AG04449 (cell line): ENCODE results near the gene GABRD.

Experiments
- CTCF ChIA-PET: fragments of 350-600 bp; formaldehyde crosslinking; extraction: SDS; loops from one replicate; lab custom pipeline; 2021; ENCODE audit warnings: antibody characterized with exemption; lab: Yijun Ruan, JAX
- POLR2A ChIA-PET: fragments of 400-600, 350-600 bp; formaldehyde crosslinking; extraction: SDS; loops from one replicate; lab custom pipeline; 2020; ENCODE audit warnings: antibody characterized with exemption, inconsistent platforms; lab: Yijun Ruan, JAX
- DNase-seq: peaks from one replicate; pipeline ENCODE4 v3.0.0-alpha.2; 2010; ENCODE audit warnings: low read depth, low spot score
- H3K4me3 ChIP-seq: 2 replicates; pipeline ENCODE4 v1.5.1; 2011; ENCODE audit warnings: low read depth, mild to moderate bottlenecking, control low read depth, low read length
- CTCF ChIP-seq: IDR thresholded peaks from one replicate; pipeline ENCODE4 v1.5.1; 2011; ENCODE audit warnings: mild to moderate bottlenecking, moderate library complexity, low read length, control low read depth, inconsistent platforms; ENCODE audit not compliant: insufficient read depth; ENCODE audit errors: missing control alignments

The GABRD gene

DNA sequence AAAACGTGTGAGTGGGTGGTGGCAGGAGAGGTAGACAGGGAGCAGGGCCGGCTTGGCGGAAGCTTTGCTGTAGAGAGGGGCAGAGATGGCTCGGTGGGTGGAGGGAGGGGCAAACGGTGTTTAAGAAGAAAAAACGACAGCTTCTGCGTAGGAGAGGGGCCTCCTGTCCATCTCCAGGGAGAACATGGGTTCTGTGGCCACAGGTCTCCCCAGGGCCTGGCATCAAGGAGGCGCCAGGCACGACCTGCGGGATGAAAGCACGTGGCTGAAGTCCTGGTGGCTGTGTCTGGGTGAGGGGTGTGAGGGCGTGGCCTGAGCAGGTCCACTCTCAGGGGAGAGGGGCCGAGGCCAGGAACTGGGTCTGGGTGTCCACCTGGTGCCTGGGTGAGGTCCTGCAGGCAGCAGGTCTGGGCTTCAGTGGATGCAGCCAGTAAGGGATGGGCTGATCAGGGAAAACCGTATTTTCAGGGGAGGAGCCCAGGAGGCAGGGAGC is 30.1 kb downstream of the GABRD start:
- peak; percentile 7 for TF ChIP-seq CTCF
- H3K4me3 ChIP-seq = no peak overlapping the region
- CTCF ChIA-PET = interaction anchor here (1.4 kb wide), 1 partner anchor 10 kb away, joined by 5 read pairs; no protein-coding TSS in a partner anchor
- no peak for DNase-seq
- POLR2A ChIA-PET = no interaction called here

DNA sequence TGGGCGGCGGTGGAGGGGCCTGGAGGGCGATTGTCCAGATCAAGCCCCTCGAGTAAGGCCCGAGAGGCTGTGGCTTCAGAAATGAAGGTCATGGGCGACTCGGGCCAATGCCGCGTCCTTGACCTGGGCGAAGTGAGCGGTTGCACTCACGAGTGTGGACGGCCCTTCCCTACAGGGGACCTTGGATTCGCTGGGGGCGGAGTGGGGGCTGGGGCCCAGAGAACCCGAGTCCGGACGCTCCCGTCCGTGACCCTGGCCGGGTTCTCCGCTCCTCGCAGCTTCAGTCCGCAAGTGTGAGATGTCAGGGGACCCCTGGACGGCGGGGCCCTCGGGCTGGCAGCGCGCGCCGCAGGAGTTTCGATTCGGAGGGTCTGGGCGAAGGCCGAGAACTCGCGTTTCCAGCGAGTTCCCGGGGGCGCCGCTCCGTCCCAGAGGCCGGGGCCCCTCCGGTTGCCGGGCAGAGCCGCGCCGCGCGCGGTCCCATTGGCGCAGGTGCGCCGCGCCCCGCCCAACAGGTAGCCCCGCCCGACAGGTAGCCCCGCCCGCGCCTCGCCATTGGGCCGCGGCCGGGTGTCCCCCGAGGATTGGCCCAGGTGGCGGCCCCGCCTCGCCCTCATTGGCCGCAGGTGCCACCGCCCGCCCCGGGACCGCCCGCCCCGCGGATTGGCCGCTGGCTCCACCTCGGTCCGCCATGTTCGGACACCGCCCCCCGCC is 30.7 kb downstream of the GABRD start, which contains the start of gene PRKCZ:
PRKCZ (plus strand) TSS at position 694 of the 714 bp plus-strand sequence. CDS start 220 bp downstream, outside the sequence.
- POLR2A ChIA-PET = no interaction called here
- CTCF ChIA-PET = no interaction called here
- no peak for TF ChIP-seq CTCF
- peak within 1 kb of the TSS; percentile 15 for H3K4me3 ChIP-seq
- DNase-seq = no peak

- TF ChIP-seq CTCF = no peak
- H3K4me3 ChIP-seq = no peak overlapping the region
- CTCF ChIA-PET = no interaction called here
- no peak for DNase-seq
- POLR2A ChIA-PET = no interaction called here
These were observed 31.3 kb downstream of the GABRD start for GRCh38 chr1:2050461-2050792.

DNA sequence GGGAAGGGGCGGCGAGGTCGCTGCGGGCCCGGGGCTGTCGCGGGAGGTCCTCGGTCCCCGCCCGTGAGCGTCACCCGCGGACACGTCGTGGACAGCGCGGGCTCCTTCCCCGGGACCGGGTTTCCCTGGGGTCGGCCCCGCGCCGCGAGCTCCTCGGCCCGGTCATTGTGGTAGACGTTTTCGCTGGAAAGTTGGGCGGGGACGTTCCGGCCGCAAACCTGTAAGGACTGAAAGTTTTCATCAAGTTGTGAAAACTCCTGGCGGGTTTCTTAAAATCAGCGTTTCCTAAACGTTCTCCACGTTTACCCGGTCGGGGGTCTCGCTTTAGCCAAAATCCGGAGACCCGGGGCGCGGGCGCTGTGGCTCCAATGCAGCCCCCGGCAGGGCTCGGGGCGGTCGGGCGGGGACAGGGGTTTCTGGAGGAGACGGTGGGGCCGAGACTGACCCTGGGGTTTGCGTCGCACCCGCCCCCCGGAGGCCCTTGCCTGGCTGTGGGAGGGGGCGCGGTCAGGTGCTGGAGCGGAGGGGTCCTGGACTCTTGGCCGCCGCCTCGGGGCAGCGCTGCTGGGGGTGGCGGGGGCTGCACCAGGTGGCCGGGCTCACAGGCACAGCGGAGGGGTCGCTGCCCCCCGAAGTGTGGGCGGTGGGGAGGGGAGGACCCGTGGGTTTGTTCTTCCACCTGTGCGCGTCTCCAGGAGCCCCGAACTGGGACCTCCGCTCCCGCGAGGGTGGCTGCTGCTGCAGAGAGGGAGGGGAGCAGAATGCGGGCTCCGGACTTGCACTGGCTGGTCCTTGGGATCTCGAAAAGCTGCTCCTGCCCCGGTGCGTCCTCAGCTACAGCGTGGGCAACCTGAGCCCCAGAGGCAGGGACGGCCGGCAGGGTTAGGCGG is 31.9 kb downstream of the GABRD start:
- ChIA-PET POLR2A (no interaction called here), CTCF (no interaction called here)
- no peak overlapping the region for H3K4me3 ChIP-seq

GRCh38 chr1:2052054-2052679 is 33.0 kb downstream of the GABRD start:
- CTCF ChIA-PET = no interaction called here
- POLR2A ChIA-PET = no interaction called here
- DNase-seq = no peak
- no peak for TF ChIP-seq CTCF
- no peak overlapping the region for H3K4me3 ChIP-seq

More for the DNA sequence above, 31.9 kb downstream of the GABRD start:
- DNase-seq = no peak
- no peak for TF ChIP-seq CTCF
